SU-DHL-6 (cell line): ENCODE results near the gene THTPA.

Experiments used
- H2AFZ ChIP-seq: fragments of 200-600 bp; sonication (generic); 2 replicates; pipeline ENCODE4 v1.6.1; 2014; ENCODE audit warnings: low read depth, mild to moderate bottlenecking, moderate library complexity, mixed read lengths, antibody characterized with exemption, low read length; ENCODE audit not compliant: severe bottlenecking
- H3F3A ChIP-seq: fragments of 200-600 bp; shearing (Covaris generic); 2 replicates; pipeline ENCODE4 v1.6.0; 2016; ENCODE audit warnings: antibody characterized with exemption, mild to moderate bottlenecking; ENCODE audit not compliant: insufficient read depth
- H3K27ac ChIP-seq: fragments of 200-600 bp; sonication (generic); 2 replicates; pipeline ENCODE4 v1.5.1; 2016; ENCODE audit warnings: low read depth, mild to moderate bottlenecking, low read length, moderate library complexity, mixed read lengths
- H3K27me3 ChIP-seq: fragments of 200-600 bp; sonication (generic), shearing (Covaris generic); 2 replicates; pipeline ENCODE4 v1.6.0; 2014; ENCODE audit warnings: mild to moderate bottlenecking, low read length
- H3K36me3 ChIP-seq: fragments of 200-600 bp; sonication (generic); 2 replicates; pipeline ENCODE4 v1.6.1; 2014; ENCODE audit warnings: mild to moderate bottlenecking, low read length, mixed read lengths
- H3K4me2 ChIP-seq: fragments of 300-600, 200-600 bp; shearing (Covaris generic), sonication (generic); 2 replicates; pipeline ENCODE4 v1.6.0; 2014; ENCODE audit warnings: low read length, low read depth, mild to moderate bottlenecking; ENCODE audit not compliant: poor library complexity, severe bottlenecking
- H3K4me3 ChIP-seq: fragments of 200-600 bp; sonication (generic); 2 replicates; pipeline ENCODE4 v1.5.1; 2014; ENCODE audit warnings: antibody characterized with exemption, low read length, mild to moderate bottlenecking, mixed read lengths; ENCODE audit not compliant: insufficient read depth, poor library complexity, severe bottlenecking
- H3K79me2 ChIP-seq: fragments of 200-600 bp; sonication (generic); 2 replicates; pipeline ENCODE4 v1.6.1; 2014; ENCODE audit warnings: mild to moderate bottlenecking, low read length, moderate library complexity; ENCODE audit not compliant: insufficient read depth
- H3K9ac ChIP-seq: fragments of 200-600 bp; sonication (generic); 2 replicates; pipeline ENCODE4 v1.7.0; 2014; ENCODE audit warnings: mild to moderate bottlenecking, low read length
- H3K9me2 ChIP-seq: fragments of 200-600 bp; sonication (generic); replicated peaks from 2 replicates; pipeline ENCODE4 v1.6.1; 2014; ENCODE audit warnings: low read length; ENCODE audit not compliant: insufficient read depth
- H3K9me3 ChIP-seq: fragments of 200-600 bp; sonication (generic); 2 replicates; pipeline ENCODE4 v1.6.1; 2014; ENCODE audit warnings: low read length, mixed read lengths; ENCODE audit not compliant: insufficient read depth
- H4K20me1 ChIP-seq: fragments of 200-600 bp; sonication (generic); 2 replicates; pipeline ENCODE4 v1.6.1; 2014; ENCODE audit warnings: low read depth, mild to moderate bottlenecking, antibody characterized with exemption, low read length, moderate library complexity, mixed read lengths
- CTCF ChIP-seq: fragments of 200-600 bp; sonication (generic); IDR thresholded peaks from one replicate; pipeline ENCODE4 v1.5.1; 2017; ENCODE audit warnings: antibody characterized with exemption, mild to moderate bottlenecking, low read length, moderate library complexity; ENCODE audit not compliant: insufficient read depth, poor library complexity, severe bottlenecking
- EZH2phosphoT487 ChIP-seq: fragments of 200-600 bp; sonication (generic), shearing (Covaris generic); conservative IDR thresholded peaks from 2 replicates; pipeline ENCODE4 v1.6.1; 2018; ENCODE audit warnings: mild to moderate bottlenecking, antibody characterized with exemption, low read length, moderate library complexity, mixed read lengths

THTPA gene

GRCh38 chr14:23572524-23572828, 16.4 kb downstream of the THTPA start:
- no peaks in the 10 kb centered on the region for H3K36me3 ChIP-seq
- no peak overlapping the region for H2AFZ ChIP-seq

GRCh38 chr14:23572836-23573235, 16.8 kb downstream of the THTPA start:
- no peaks in the 10 kb centered on the region for H4K20me1 ChIP-seq
- no peaks in the 10 kb centered on the region for H3K79me2 ChIP-seq
- H3K9me3 ChIP-seq = no peaks in the 10 kb centered on the region
- TF ChIP-seq CTCF (no peak), EZH2phosphoT487 (no peak)
- H2AFZ ChIP-seq = no peak overlapping the region
- H3K9ac ChIP-seq = no peak overlapping the region
- no peak overlapping the region for H3K27ac ChIP-seq
- no peak overlapping the region for H3K4me3 ChIP-seq
- H3K27me3 ChIP-seq = no peaks in the 10 kb centered on the region
- no peaks in the 10 kb centered on the region for H3K9me2 ChIP-seq
- no peak overlapping the region for H3K4me2 ChIP-seq
- peaks cover 9% of the 10 kb centered on the region; the same call in 1 of the 2 replicates for H3F3A ChIP-seq
- no peaks in the 10 kb centered on the region for H3K36me3 ChIP-seq

More at GRCh38 chr14:23572524-23572828, 16.4 kb downstream of the THTPA start:
- no peak overlapping the region for H3K4me3 ChIP-seq
- H3K4me2 ChIP-seq = no peak overlapping the region
- no peaks in the 10 kb centered on the region for H4K20me1 ChIP-seq
- H3K27me3 ChIP-seq = no peaks in the 10 kb centered on the region
- no peaks in the 10 kb centered on the region for H3K9me3 ChIP-seq
- peaks cover 9% of the 10 kb centered on the region; the same call in 1 of the 2 replicates for H3F3A ChIP-seq
- no peaks in the 10 kb centered on the region for H3K9me2 ChIP-seq
- peaks cover under 1% of the 10 kb centered on the region; the same call in 1 of the 2 replicates for H3K79me2 ChIP-seq
- TF ChIP-seq CTCF (no peak), EZH2phosphoT487 (no peak)
- H3K9ac ChIP-seq = no peak overlapping the region
- no peak overlapping the region for H3K27ac ChIP-seq

- no peaks in the 10 kb centered on the region for H4K20me1 ChIP-seq
- TF ChIP-seq EZH2phosphoT487 (no peak), CTCF (no peak)
- no peaks in the 10 kb centered on the region for H3K27me3 ChIP-seq
- no peaks in the 10 kb centered on the region for H3K36me3 ChIP-seq
- H3K9me2 ChIP-seq = no peaks in the 10 kb centered on the region
- no peak overlapping the region for H3K27ac ChIP-seq
- no peak overlapping the region for H3K4me3 ChIP-seq
- H3K4me2 ChIP-seq = no peak overlapping the region
- no peaks in the 10 kb centered on the region for H3K9me3 ChIP-seq
- H2AFZ ChIP-seq = no peak overlapping the region
- no peaks in the 10 kb centered on the region for H3K79me2 ChIP-seq
- peaks cover 9% of the 10 kb centered on the region; the same call in 1 of the 2 replicates for H3F3A ChIP-seq
- H3K9ac ChIP-seq = no peak overlapping the region
Measured at GRCh38 chr14:23573384-23574015, 17.4 kb downstream of the THTPA start.
